ENCODE measurements around the gene FGFR2.

FGFR2 gene

GRCh38 chr10:121460733-121461132 is 137.5 kb downstream of the FGFR2 start:
- Histone ChIP-seq H3K4me1 (ENCODE audit: control insufficient read depth in 2 of 2, insufficient read depth in 2 of 2, low read length in 2 of 2) (no peaks in the 10 kb centered on the region), H3K4me3 (ENCODE audit: low read length in 2 of 2) (no peak overlapping the region), H3K27me3 (ENCODE audit: control insufficient read depth in 2 of 2, insufficient read depth in 2 of 2, low read length in 2 of 2) (no peaks in the 10 kb centered on the region), H3K9ac (ENCODE audit: low read depth in 1 of 2, low read length in 2 of 2) (no peak overlapping the region), H3K36me3 (ENCODE audit: control insufficient read depth in 2 of 2, insufficient read depth in 2 of 2, low read length in 2 of 2) (no peaks in the 10 kb centered on the region), H3K9me3 (ENCODE audit: control insufficient read depth in 2 of 2, low read length in 2 of 2) (no peaks in the 10 kb centered on the region), H3K27ac (ENCODE audit: low read depth in 2 of 2, low read length in 2 of 2) (no peak overlapping the region)

- Histone ChIP-seq H3K27ac (ENCODE audit: low read depth in 2 of 2, low read length in 2 of 2) (no peak overlapping the region), H3K4me3 (ENCODE audit: low read length in 2 of 2) (no peak overlapping the region), H3K9ac (ENCODE audit: low read depth in 1 of 2, low read length in 2 of 2) (no peak overlapping the region), H3K4me1 (ENCODE audit: control insufficient read depth in 2 of 2, insufficient read depth in 2 of 2, low read length in 2 of 2) (no peaks in the 10 kb centered on the region), H3K27me3 (ENCODE audit: control insufficient read depth in 2 of 2, insufficient read depth in 2 of 2, low read length in 2 of 2) (no peaks in the 10 kb centered on the region), H3K9me3 (ENCODE audit: control insufficient read depth in 2 of 2, low read length in 2 of 2) (no peaks in the 10 kb centered on the region), H3K36me3 (ENCODE audit: control insufficient read depth in 2 of 2, insufficient read depth in 2 of 2, low read length in 2 of 2) (no peaks in the 10 kb centered on the region)
Measured at GRCh38 chr10:121459622-121460453, 138.4 kb downstream of the FGFR2 start.

- H3K27ac ChIP-seq (ENCODE audit: low read depth in 2 of 2, low read length in 2 of 2), result no peak overlapping the region
- no peak overlapping the region for H3K4me3 ChIP-seq (ENCODE audit: low read length in 2 of 2)
- H3K27me3 ChIP-seq (ENCODE audit: control insufficient read depth in 2 of 2, insufficient read depth in 2 of 2, low read length in 2 of 2), result no peaks in the 10 kb centered on the region
- no peaks in the 10 kb centered on the region for H3K36me3 ChIP-seq (ENCODE audit: control insufficient read depth in 2 of 2, insufficient read depth in 2 of 2, low read length in 2 of 2)
- H3K9me3 ChIP-seq (ENCODE audit: control insufficient read depth in 2 of 2, low read length in 2 of 2), result no peaks in the 10 kb centered on the region
- no peak overlapping the region for H3K9ac ChIP-seq (ENCODE audit: low read depth in 1 of 2, low read length in 2 of 2)
- no peaks in the 10 kb centered on the region for H3K4me1 ChIP-seq (ENCODE audit: control insufficient read depth in 2 of 2, insufficient read depth in 2 of 2, low read length in 2 of 2)
Measured at GRCh38 chr10:121459279-121459621, 139.0 kb downstream of the FGFR2 start.

- Histone ChIP-seq H3K4me1 (ENCODE audit: control insufficient read depth in 2 of 2, insufficient read depth in 2 of 2, low read length in 2 of 2) (no peaks in the 10 kb centered on the region), H3K9ac (ENCODE audit: low read depth in 1 of 2, low read length in 2 of 2) (no peak overlapping the region), H3K27me3 (ENCODE audit: control insufficient read depth in 2 of 2, insufficient read depth in 2 of 2, low read length in 2 of 2) (no peaks in the 10 kb centered on the region), H3K9me3 (ENCODE audit: control insufficient read depth in 2 of 2, low read length in 2 of 2) (no peaks in the 10 kb centered on the region), H3K27ac (ENCODE audit: low read depth in 2 of 2, low read length in 2 of 2) (no peak overlapping the region), H3K36me3 (ENCODE audit: control insufficient read depth in 2 of 2, insufficient read depth in 2 of 2, low read length in 2 of 2) (no peaks in the 10 kb centered on the region), H3K4me3 (ENCODE audit: low read length in 2 of 2) (no peak overlapping the region)
Measured at GRCh38 chr10:121457729-121458128, 140.5 kb downstream of the FGFR2 start.

- Histone ChIP-seq H3K9ac (ENCODE audit: low read depth in 1 of 2, low read length in 2 of 2) (no peak overlapping the region), H3K36me3 (ENCODE audit: control insufficient read depth in 2 of 2, insufficient read depth in 2 of 2, low read length in 2 of 2) (no peaks in the 10 kb centered on the region), H3K27me3 (ENCODE audit: control insufficient read depth in 2 of 2, insufficient read depth in 2 of 2, low read length in 2 of 2) (no peaks in the 10 kb centered on the region), H3K4me3 (ENCODE audit: low read length in 2 of 2) (no peak overlapping the region), H3K4me1 (ENCODE audit: control insufficient read depth in 2 of 2, insufficient read depth in 2 of 2, low read length in 2 of 2) (no peaks in the 10 kb centered on the region), H3K27ac (ENCODE audit: low read depth in 2 of 2, low read length in 2 of 2) (no peak overlapping the region), H3K9me3 (ENCODE audit: control insufficient read depth in 2 of 2, low read length in 2 of 2) (no peaks in the 10 kb centered on the region)
Measured at GRCh38 chr10:121455377-121455776, 142.9 kb downstream of the FGFR2 start.

- no peaks in the 10 kb centered on the region for H3K27me3 ChIP-seq (ENCODE audit: control insufficient read depth in 2 of 2, insufficient read depth in 2 of 2, low read length in 2 of 2)
- no peaks in the 10 kb centered on the region for H3K9me3 ChIP-seq (ENCODE audit: control insufficient read depth in 2 of 2, low read length in 2 of 2)
- no peaks in the 10 kb centered on the region for H3K36me3 ChIP-seq (ENCODE audit: control insufficient read depth in 2 of 2, insufficient read depth in 2 of 2, low read length in 2 of 2)
- H3K27ac ChIP-seq (ENCODE audit: low read depth in 2 of 2, low read length in 2 of 2), result no peak overlapping the region
- no peak overlapping the region for H3K9ac ChIP-seq (ENCODE audit: low read depth in 1 of 2, low read length in 2 of 2)
- H3K4me3 ChIP-seq (ENCODE audit: low read length in 2 of 2), result no peak overlapping the region
- H3K4me1 ChIP-seq (ENCODE audit: control insufficient read depth in 2 of 2, insufficient read depth in 2 of 2, low read length in 2 of 2), result no peaks in the 10 kb centered on the region
Measured at GRCh38 chr10:121454781-121455180, 143.5 kb downstream of the FGFR2 start.

- Histone ChIP-seq H3K9me3 (ENCODE audit: control insufficient read depth in 2 of 2, low read length in 2 of 2) (no peaks in the 10 kb centered on the region), H3K36me3 (ENCODE audit: control insufficient read depth in 2 of 2, insufficient read depth in 2 of 2, low read length in 2 of 2) (no peaks in the 10 kb centered on the region), H3K9ac (ENCODE audit: low read depth in 1 of 2, low read length in 2 of 2) (no peak overlapping the region), H3K4me3 (ENCODE audit: low read length in 2 of 2) (no peak overlapping the region), H3K27ac (ENCODE audit: low read depth in 2 of 2, low read length in 2 of 2) (no peak overlapping the region), H3K27me3 (ENCODE audit: control insufficient read depth in 2 of 2, insufficient read depth in 2 of 2, low read length in 2 of 2) (no peaks in the 10 kb centered on the region), H3K4me1 (ENCODE audit: control insufficient read depth in 2 of 2, insufficient read depth in 2 of 2, low read length in 2 of 2) (no peaks in the 10 kb centered on the region)
Measured at GRCh38 chr10:121453160-121453559, 145.1 kb downstream of the FGFR2 start.

GRCh38 chr10:121452581-121452980 is 145.7 kb downstream of the FGFR2 start:
- Histone ChIP-seq H3K36me3 (ENCODE audit: control insufficient read depth in 2 of 2, insufficient read depth in 2 of 2, low read length in 2 of 2) (no peaks in the 10 kb centered on the region), H3K4me3 (ENCODE audit: low read length in 2 of 2) (no peak overlapping the region), H3K4me1 (ENCODE audit: control insufficient read depth in 2 of 2, insufficient read depth in 2 of 2, low read length in 2 of 2) (no peaks in the 10 kb centered on the region), H3K27ac (ENCODE audit: low read depth in 2 of 2, low read length in 2 of 2) (no peak overlapping the region), H3K9me3 (ENCODE audit: control insufficient read depth in 2 of 2, low read length in 2 of 2) (no peaks in the 10 kb centered on the region), H3K9ac (ENCODE audit: low read depth in 1 of 2, low read length in 2 of 2) (no peak overlapping the region), H3K27me3 (ENCODE audit: control insufficient read depth in 2 of 2, insufficient read depth in 2 of 2, low read length in 2 of 2) (no peaks in the 10 kb centered on the region)

GRCh38 chr10:121450247-121450646 is 148.0 kb downstream of the FGFR2 start:
- H3K4me3 ChIP-seq (ENCODE audit: low read length in 2 of 2), result no peak overlapping the region
- no peak overlapping the region for H3K27ac ChIP-seq (ENCODE audit: low read depth in 2 of 2, low read length in 2 of 2)
- H3K4me1 ChIP-seq (ENCODE audit: control insufficient read depth in 2 of 2, insufficient read depth in 2 of 2, low read length in 2 of 2), result no peaks in the 10 kb centered on the region
- no peaks in the 10 kb centered on the region for H3K36me3 ChIP-seq (ENCODE audit: control insufficient read depth in 2 of 2, insufficient read depth in 2 of 2, low read length in 2 of 2)
- H3K9ac ChIP-seq (ENCODE audit: low read depth in 1 of 2, low read length in 2 of 2), result no peak overlapping the region
- no peaks in the 10 kb centered on the region for H3K27me3 ChIP-seq (ENCODE audit: control insufficient read depth in 2 of 2, insufficient read depth in 2 of 2, low read length in 2 of 2)
- no peaks in the 10 kb centered on the region for H3K9me3 ChIP-seq (ENCODE audit: control insufficient read depth in 2 of 2, low read length in 2 of 2)

- no peak overlapping the region for H3K27ac ChIP-seq (ENCODE audit: low read depth in 2 of 2, low read length in 2 of 2)
- no peak overlapping the region for H3K4me3 ChIP-seq (ENCODE audit: low read length in 2 of 2)
- H3K9me3 ChIP-seq (ENCODE audit: control insufficient read depth in 2 of 2, low read length in 2 of 2), result no peaks in the 10 kb centered on the region
- no peaks in the 10 kb centered on the region for H3K4me1 ChIP-seq (ENCODE audit: control insufficient read depth in 2 of 2, insufficient read depth in 2 of 2, low read length in 2 of 2)
- H3K36me3 ChIP-seq (ENCODE audit: control insufficient read depth in 2 of 2, insufficient read depth in 2 of 2, low read length in 2 of 2), result no peaks in the 10 kb centered on the region
- no peak overlapping the region for H3K9ac ChIP-seq (ENCODE audit: low read depth in 1 of 2, low read length in 2 of 2)
- no peaks in the 10 kb centered on the region for H3K27me3 ChIP-seq (ENCODE audit: control insufficient read depth in 2 of 2, insufficient read depth in 2 of 2, low read length in 2 of 2)
Measured at GRCh38 chr10:121449482-121449924, 148.7 kb downstream of the FGFR2 start.
